SKM-1 treated with dmso at 0.1 percent for 144 hours (cell line): Measurements from ENCODE around the gene PRDX6.
"Not testable (repeated sequence)": the region's sequence is repeated elsewhere in the genome, so short reads cannot be mapped to it uniquely, and the experiment has no call there.

Experiments
- DNase-seq: peaks from one replicate; lab custom pipeline; 2025; ENCODE audit not compliant: unreplicated experiment; lab: John Stamatoyannopoulos, UW

The PRDX6 gene, protein sequence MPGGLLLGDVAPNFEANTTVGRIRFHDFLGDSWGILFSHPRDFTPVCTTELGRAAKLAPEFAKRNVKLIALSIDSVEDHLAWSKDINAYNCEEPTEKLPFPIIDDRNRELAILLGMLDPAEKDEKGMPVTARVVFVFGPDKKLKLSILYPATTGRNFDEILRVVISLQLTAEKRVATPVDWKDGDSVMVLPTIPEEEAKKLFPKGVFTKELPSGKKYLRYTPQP

DNA sequence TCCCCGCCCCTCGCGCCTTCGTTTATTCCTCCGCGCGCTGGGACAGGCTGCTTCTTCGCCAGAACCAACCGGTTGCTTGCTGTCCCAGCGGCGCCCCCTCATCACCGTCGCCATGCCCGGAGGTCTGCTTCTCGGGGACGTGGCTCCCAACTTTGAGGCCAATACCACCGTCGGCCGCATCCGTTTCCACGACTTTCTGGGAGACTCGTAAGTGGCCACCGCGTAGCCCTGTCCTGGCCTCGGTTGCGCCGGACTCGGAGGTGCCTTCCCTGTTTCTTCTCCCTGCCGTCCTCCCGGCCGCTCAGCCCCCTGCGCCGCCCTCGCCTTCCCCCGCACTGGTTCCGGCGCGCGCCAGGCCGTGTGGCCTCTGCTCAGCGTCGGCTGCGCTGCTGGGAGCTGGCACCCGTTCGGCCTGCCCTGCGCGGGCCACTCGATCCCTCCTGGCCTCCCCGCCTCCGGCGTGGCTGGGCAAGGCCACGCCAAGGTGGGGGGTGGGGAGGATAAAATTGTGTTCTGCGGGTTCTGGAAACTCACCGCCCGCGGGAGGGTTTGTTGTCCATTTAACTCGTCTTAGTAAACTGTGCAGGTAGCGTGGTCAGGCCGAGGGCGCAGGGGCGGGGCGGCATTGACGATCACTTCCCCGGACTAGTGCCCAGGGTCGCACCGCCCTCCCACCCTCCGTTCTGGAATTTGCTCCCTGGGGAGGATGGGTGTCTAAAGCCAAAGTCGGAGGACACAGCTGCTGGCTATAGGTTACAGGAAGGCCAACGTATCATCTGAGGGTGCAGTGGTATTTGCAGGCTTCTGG, at the start of gene PRDX6:
Gene PRDX6, plus strand, starts transcription at position 50 of the 808 bp plus-strand sequence. Its CDS starts 63 bp downstream, at position 113.
- peak; percentile 83 for DNase-seq

- DNase-seq, result peak; percentile 8
These were observed 47.4 kb upstream of the PRDX6 start for GRCh38 chr1:173429471-173430402.

DNA sequence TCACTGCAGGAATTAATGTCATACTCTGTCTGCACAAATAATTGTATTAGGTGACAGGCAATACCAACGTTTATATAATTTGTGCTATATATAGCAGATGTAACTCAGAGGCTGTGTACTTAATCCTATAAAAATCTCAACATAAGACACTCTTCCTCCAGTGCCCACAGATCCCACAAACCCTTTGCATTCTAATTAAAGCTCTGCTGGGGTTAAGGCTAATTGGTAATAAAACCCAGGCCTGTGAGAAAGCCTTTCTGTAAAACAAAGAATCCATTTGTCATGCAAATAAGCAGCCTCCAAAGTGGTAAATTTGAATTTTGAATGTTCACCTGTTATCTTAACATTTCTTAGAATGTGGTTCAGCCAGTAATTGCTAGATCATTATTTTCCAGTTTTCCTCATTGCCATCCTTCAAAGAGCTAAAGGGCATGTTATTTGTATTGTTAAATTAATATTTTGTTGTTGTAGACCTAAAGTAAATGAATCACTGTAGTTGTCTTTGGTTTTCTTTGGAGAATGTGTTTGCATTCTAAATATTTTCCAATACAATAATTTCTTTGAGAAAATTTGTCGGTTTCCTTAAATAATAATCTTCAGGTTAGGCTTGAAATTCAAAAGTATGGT, 46.3 kb upstream of the PRDX6 start:
- DNase-seq, result no peak

DNA sequence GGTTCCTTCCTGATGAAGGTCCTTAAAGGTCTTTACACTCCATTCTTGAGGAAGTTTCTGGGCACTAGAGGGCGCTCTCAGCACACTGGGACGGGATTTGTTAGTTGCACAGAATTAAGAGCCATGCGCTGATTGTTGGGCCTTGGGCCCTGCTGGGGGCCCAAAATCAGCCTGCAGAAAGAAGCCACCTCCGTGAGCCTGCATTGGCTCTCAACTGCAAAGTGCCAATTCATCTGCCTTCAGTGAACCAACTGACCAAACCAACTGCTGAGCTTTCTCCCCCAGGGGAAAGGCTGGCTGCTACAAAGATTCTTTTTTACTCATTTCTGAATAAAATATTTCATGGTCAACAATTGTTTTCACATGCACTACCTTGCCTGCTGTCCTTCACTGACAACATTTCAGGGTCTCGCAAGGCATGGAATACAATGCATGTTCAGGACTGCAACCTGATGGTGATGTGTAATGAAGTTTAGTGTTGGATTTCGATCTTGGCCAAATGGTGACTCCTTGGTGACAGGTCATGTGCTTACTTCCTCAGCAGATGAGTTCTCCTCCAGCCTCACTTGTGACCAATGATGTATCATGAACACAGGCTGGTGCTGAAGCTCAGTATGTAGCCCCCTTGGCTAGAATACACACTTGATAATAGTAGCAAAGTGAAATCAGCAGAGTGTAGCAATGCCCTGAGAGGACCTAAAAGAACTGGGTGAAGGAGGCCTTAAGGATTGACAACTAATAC, 45.7 kb upstream of the PRDX6 start:
- DNase-seq, result peak; percentile 80

- DNase-seq, result no peak
These were observed 44.8 kb upstream of the PRDX6 start for GRCh38 chr1:173432331-173432730.

- no peak for DNase-seq
These were observed 43.3 kb upstream of the PRDX6 start for GRCh38 chr1:173433751-173434326.

GRCh38 chr1:173436841-173437428, 40.2 kb upstream of the PRDX6 start:
- DNase-seq, result no peak

DNA sequence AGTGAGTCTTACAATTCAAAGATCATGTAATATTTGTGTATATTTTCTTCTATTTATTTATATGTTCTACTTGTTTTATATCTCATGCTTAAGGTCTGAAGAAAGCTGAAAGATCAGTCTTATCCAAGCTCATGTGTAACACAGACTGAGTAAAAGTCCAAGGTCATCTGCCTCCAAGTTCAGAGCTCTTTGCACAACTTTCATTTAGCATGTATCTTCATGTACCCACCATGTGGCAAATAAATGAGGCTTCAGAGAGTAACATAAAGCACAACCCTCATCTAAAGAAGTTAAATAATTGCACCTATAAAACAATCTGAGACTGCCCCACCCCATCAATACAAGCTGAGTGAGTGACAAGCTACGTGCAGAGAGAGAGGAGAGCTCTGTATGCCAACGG, 38.5 kb upstream of the PRDX6 start:
- no peak for DNase-seq

DNA sequence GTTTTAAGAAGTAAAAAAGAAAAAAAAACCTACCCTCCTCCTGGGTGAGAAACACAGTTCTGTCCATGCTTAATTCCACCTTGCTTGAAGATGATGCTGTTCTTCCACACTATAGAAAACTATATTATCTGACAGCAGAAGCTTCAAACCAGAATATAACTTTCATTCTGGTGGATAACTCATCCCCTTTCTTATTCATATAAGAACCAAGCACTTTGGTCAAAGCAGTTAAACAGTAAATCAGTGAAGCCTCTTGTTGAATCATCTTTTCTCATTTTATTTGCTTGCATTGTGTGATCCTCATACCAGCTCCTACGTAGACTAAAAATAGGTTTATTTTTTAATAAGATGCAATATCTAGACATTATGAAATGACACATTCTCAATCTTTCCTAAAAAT, 36.7 kb upstream of the PRDX6 start:
- DNase-seq, result no peak

- DNase-seq, result no peak
These were observed 32.4 kb upstream of the PRDX6 start for GRCh38 chr1:173444757-173445156.

DNA sequence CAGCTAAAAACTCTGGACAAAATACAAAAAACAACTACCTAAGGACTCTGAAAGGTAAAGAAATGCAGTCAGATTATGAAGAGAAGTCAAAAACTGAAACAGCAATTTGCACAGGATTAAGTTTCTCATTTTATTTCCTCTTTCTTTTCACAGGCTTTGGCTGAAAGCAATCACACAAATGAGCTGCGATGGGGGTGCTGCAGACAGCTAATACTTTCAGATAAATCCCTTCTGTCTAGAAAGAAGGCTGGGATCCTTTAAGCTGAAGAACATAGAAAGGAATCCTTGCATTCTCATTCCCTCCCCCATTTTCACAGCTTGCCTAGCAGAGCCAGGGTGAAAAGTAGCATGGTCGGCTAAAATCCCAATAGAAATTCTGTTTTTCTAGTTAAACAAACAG, 32.0 kb upstream of the PRDX6 start:
- no peak for DNase-seq

- no peak for DNase-seq
These were observed 31.5 kb upstream of the PRDX6 start for GRCh38 chr1:173445656-173446055.

DNA sequence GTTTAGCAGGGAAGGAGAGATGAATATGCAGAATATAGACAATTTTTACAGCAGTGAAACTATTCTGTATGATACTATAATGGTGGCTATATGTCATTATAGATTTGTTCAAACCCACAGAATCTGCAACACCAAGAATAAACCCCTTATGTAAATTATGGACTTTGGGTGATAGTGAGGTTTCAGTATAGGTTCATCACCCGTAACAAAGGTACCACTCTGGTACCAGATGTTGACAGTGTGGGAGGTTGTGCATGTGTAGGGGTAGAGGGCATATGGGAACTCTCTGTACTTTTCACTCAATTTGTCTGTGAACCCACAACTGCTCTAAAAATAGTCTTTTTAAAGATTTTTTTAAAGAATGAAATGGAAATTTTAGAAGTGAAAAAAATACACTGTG, 29.9 kb upstream of the PRDX6 start:
- no peak for DNase-seq

- DNase-seq, result no peak
These were observed 28.2 kb upstream of the PRDX6 start for GRCh38 chr1:173448945-173449344.

DNA sequence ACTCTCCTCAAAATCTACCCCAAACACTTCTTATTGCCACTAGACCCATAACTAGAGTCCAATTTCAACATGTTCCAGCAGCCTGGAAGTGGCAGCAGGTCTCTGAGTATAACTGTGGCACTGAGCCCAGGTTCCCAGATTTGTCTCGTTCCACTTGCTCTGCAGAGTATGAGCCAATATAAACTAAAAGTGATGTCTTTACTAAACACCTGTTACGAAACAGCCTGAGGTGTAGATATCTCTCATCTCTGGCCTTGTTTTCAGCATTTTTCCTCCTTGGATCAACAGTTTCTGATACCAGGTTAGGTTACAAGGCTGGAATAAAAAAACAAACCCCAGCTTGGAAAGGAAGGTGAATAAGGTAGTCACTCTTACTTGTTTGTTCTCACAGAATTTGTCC, 25.2 kb upstream of the PRDX6 start:
- DNase-seq, result no peak

DNA sequence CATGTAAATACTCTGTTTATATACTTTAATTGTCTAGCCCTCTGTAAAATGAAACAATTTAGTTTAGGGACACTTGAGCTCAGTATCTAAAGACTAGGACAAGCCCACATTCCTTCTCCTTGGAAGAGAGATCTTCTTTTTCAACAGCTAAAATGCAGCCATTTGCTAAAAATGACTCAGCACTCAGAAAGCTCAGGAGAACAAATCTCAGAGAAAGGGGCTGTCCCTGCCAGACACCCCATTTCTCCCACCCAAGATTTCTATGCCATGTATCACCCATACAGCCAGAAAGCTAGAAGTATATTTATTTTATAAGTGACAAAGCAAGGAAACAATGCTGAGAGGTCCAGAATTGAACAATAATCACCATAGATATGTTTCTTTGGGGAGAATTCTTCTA, 23.2 kb upstream of the PRDX6 start:
- no peak for DNase-seq

DNA sequence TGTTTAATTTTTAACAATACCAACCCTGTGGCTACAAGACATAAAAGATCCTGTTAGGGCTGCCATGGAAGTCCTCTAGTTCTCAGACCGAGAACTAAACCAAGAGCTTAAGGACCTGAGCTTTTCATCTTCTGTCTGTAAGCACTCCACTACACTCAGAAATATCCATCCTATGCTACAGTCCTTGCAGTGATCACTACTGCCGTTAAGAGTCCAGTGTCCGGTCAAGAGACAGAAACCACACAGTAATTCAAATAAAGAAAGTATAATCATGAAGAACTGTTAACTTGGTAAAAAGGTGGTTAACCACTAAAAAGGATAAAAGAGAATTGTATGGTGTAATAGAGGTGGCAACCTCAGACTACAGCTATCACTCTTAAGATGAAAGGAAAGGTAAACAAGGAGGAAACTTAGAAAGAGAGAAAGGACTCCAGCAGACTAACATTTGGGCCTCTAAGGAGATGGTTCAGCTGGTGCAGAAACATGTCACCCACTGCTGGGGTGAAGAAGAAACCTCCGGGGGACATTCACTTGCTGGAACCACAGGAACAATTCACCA, 22.1 kb upstream of the PRDX6 start:
- no peak for DNase-seq

DNA sequence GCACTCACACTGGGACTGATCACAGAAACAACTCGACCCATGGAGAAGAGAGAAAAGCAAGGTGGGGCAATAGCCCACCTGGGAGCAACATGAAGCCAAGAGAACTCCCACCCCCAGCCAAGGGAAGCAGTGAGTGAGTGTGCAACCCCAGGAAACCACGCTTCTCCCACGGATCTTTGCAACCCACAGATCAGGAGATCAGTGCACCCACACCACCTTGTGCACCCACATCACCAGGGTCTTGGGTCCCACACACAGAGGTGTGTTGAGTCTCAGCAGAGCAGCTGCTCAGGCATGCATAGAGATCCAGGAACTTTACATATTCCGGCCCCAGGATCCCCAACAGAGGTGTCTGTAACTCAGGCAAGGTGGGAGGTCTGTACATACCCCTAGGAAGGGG, 17.2 kb upstream of the PRDX6 start:
- no peak for DNase-seq

GRCh38 chr1:173462666-173463065, 14.5 kb upstream of the PRDX6 start:
- DNase-seq, result not testable (repeated sequence)
